GM23248 (cell line): Measurements from ENCODE around the gene MRPL57. TPM values are rescaled to one million over a fixed set of nuclear protein-coding genes. Genes with fewer than 3 reads are reported as not detected.
"Not testable (repeated sequence)": the region's sequence is repeated elsewhere in the genome, so short reads cannot be mapped to it uniquely, and the experiment has no call there.

Experiments
- DNase-seq: peaks from one replicate; pipeline ENCODE4 v3.0.0-alpha.2; 2015
- H2AFZ ChIP-seq: fragments of 200-600 bp; sonication (generic); 2 replicates; pipeline ENCODE4 v1.6.1; 2016; ENCODE audit warnings: antibody characterized with exemption
- H3F3A ChIP-seq: fragments of 200-600 bp; sonication (generic); 2 replicates; pipeline ENCODE4 v1.6.1; 2016; ENCODE audit warnings: mild to moderate bottlenecking, antibody characterized with exemption, mixed run types; ENCODE audit not compliant: insufficient read depth
- H3K27ac ChIP-seq: fragments of 200-600 bp; sonication (generic); 2 replicates; pipeline ENCODE4 v1.5.1; 2016; ENCODE audit warnings: mild to moderate bottlenecking
- H3K27me3 ChIP-seq: fragments of 200-600 bp; sonication (generic); replicated peaks from 2 replicates; pipeline ENCODE4 v1.6.1; 2016; ENCODE audit warnings: mild to moderate bottlenecking; ENCODE audit not compliant: insufficient read depth
- H3K36me3 ChIP-seq: fragments of 200-600 bp; sonication (generic); 2 replicates; pipeline ENCODE4 v1.6.1; 2016; ENCODE audit warnings: low read depth, mild to moderate bottlenecking
- H3K4me1 ChIP-seq: fragments of 200-600 bp; sonication (generic); 2 replicates; pipeline ENCODE4 v1.6.1; 2016; ENCODE audit warnings: mild to moderate bottlenecking; ENCODE audit not compliant: insufficient read depth
- H3K4me2 ChIP-seq: fragments of 200-600 bp; sonication (generic); one replicate; pipeline ENCODE4 v1.6.1; 2016; ENCODE audit warnings: mild to moderate bottlenecking; ENCODE audit not compliant: unreplicated experiment
- H3K4me3 ChIP-seq: fragments of 200-600 bp; sonication (generic); 2 replicates; pipeline ENCODE4 v1.5.1; 2016; ENCODE audit warnings: mild to moderate bottlenecking
- H3K79me2 ChIP-seq: fragments of 200-600 bp; sonication (generic); 2 replicates; pipeline ENCODE4 v1.6.1; 2016; ENCODE audit warnings: mild to moderate bottlenecking; ENCODE audit not compliant: insufficient read depth
- H3K9ac ChIP-seq: fragments of 200-600 bp; sonication (generic); 2 replicates; pipeline ENCODE4 v1.6.1; 2016; ENCODE audit warnings: mild to moderate bottlenecking
- H3K9me2 ChIP-seq: fragments of 200-600 bp; sonication (generic); 2 replicates; pipeline ENCODE4 v1.6.1; 2016; ENCODE audit warnings: mixed run types, mild to moderate bottlenecking, moderate library complexity; ENCODE audit not compliant: insufficient read depth
- H3K9me3 ChIP-seq: fragments of 200-600 bp; sonication (generic); one replicate; pipeline ENCODE4 v1.6.1; 2017; ENCODE audit warnings: low read depth
- H4K20me1 ChIP-seq: fragments of 200-600 bp; sonication (generic); 2 replicates; pipeline ENCODE4 v1.6.0; 2016; ENCODE audit not compliant: insufficient read depth
- EZH2 ChIP-seq: fragments of 200-600 bp; sonication (generic); IDR thresholded peaks from 2 replicates; pipeline ENCODE4 v1.6.1; 2018; ENCODE audit warnings: antibody characterized with exemption, mild to moderate bottlenecking; ENCODE audit not compliant: insufficient read depth, poor library complexity, severe bottlenecking
- EZH2phosphoT487 ChIP-seq: fragments of 200-600 bp; sonication (generic); IDR thresholded peaks from 2 replicates; pipeline ENCODE4 v1.6.1; 2018; ENCODE audit warnings: antibody characterized with exemption, moderate library complexity, mild to moderate bottlenecking, low read depth; ENCODE audit not compliant: insufficient read depth
- WGBS, 2 experiments: methylation state at CpG; one replicate each; pipeline ENCODE4 v1.1.6; 2015 to 2017; ENCODE audit warnings: low lambda C conversion rate in 2 of 2, low coverage in 1 of 2; ENCODE audit errors: missing lambda C conversion rate in 2 of 2; 5-methylcytosine and 5-hydroxymethylcytosine counted together
- in situ Hi-C: fragments of 300-500 bp; cut with MboI; formaldehyde crosslinking; loops from 2 replicates; pipeline ENCODE4 v1.15.0; 2020
- polyA plus RNA-seq: library from polyadenylated mRNA; unstranded; fragments of >200 nt; fragmentation: Nextera tagmentation; extraction: Ambion mirVana; gene quantifications from 2 replicates; pipeline ENCODE4 v1.2.1, GENCODE V29; 2016
- total RNA-seq: library from RNA; depleted of rRNA; stranded (reverse); fragments of >200 nt; shearing (Covaris generic); gene quantifications from 2 replicates; pipeline ENCODE4 v1.2.3, GENCODE V29; 2014

The MRPL57 gene
- total and polyA plus RNA-seq, 2 experiments from 2014 or later = 20.5 to 43.4 TPM

GRCh38 chr13:21152251-21152899 lies 24.1 kb upstream of the MRPL57 start:
- no peak overlapping the region for H3K4me2 ChIP-seq
- no peak overlapping the region for H3K27ac ChIP-seq
- no peaks in the 10 kb centered on the region for H3K4me1 ChIP-seq
- H3K79me2 ChIP-seq = no peaks in the 10 kb centered on the region
- no peak overlapping the region for H3K4me3 ChIP-seq
- H3K9me3 ChIP-seq = no peaks in the 10 kb centered on the region
- H3K36me3 ChIP-seq = peaks cover 9% of the 10 kb centered on the region
- H4K20me1 ChIP-seq = no peaks in the 10 kb centered on the region
- in situ Hi-C loops = no loop called here
- TF ChIP-seq EZH2phosphoT487 = no peak
- no peak for TF ChIP-seq EZH2
- H2AFZ ChIP-seq = no peak overlapping the region
- WGBS, 2 experiments = 78% methylated on average over 8 of the region's 8 CpGs
- no peaks in the 10 kb centered on the region for H3K9me2 ChIP-seq
- H3K27me3 ChIP-seq = no peaks in the 10 kb centered on the region
- DNase-seq = no peak
- H3K9ac ChIP-seq = no peak overlapping the region
- peaks cover 28% of the 10 kb centered on the region for H3F3A ChIP-seq

GRCh38 chr13:21164631-21165030 lies 11.8 kb upstream of the MRPL57 start:
- Histone ChIP-seq H3K9me2 (no peaks in the 10 kb centered on the region), H3K36me3 (no peaks in the 10 kb centered on the region), H3K9ac (no peak overlapping the region), H3K27ac (no peak overlapping the region), H3K4me1 (no peaks in the 10 kb centered on the region), H3K79me2 (no peaks in the 10 kb centered on the region), H3F3A (no peaks in the 10 kb centered on the region), H4K20me1 (no peaks in the 10 kb centered on the region), H3K27me3 (no peaks in the 10 kb centered on the region), H3K4me3 (no peak overlapping the region), H3K9me3 (no peaks in the 10 kb centered on the region), H2AFZ (no peak overlapping the region), H3K4me2 (no peak overlapping the region)
- TF ChIP-seq EZH2 (no peak), EZH2phosphoT487 (no peak)
- DNase-seq = peak; percentile 13
- WGBS, 2 experiments = 96% methylated on average over 4 of the region's 4 CpGs
- in situ Hi-C loops = no loop called here

GRCh38 chr13:21165606-21166005 lies 10.9 kb upstream of the MRPL57 start:
- H3K9me2 ChIP-seq, H4K20me1 ChIP-seq, H3K4me1 ChIP-seq, H3K4me3 ChIP-seq, H3K27ac ChIP-seq, H3F3A ChIP-seq, H3K9me3 ChIP-seq, H3K27me3 ChIP-seq, H3K9ac ChIP-seq, H3K79me2 ChIP-seq, in situ Hi-C loops, H2AFZ ChIP-seq, H3K36me3 ChIP-seq, DNase-seq, H3K4me2 ChIP-seq: not testable (repeated sequence)
- WGBS, 2 experiments = 96 to 98% methylated on average over 4 of the region's 4 CpGs

GRCh38 chr13:21171420-21171819 lies 5.0 kb upstream of the MRPL57 start:
- TF ChIP-seq EZH2phosphoT487 (no peak), EZH2 (no peak)
- in situ Hi-C loops = no loop called here
- H3K27ac ChIP-seq = no peak overlapping the region
- H3K36me3 ChIP-seq = no peaks in the 10 kb centered on the region
- H3K4me3 ChIP-seq = no peak overlapping the region
- no peaks in the 10 kb centered on the region for H4K20me1 ChIP-seq
- H3F3A ChIP-seq = peaks cover 7% of the 10 kb centered on the region
- 0 out of 2 replicates have a peak, but pooled peaks cover 2% of the 10 kb centered on the region for H3K4me1 ChIP-seq
- no peaks in the 10 kb centered on the region for H3K27me3 ChIP-seq
- 97 to 99% methylated on average over 9 of the region's 9 CpGs for WGBS, 2 experiments
- no peaks in the 10 kb centered on the region for H3K9me3 ChIP-seq
- H2AFZ ChIP-seq = no peak overlapping the region
- H3K9me2 ChIP-seq = no peaks in the 10 kb centered on the region
- H3K9ac ChIP-seq = no peak overlapping the region
- no peak for DNase-seq
- H3K79me2 ChIP-seq = peaks cover 48% of the 10 kb centered on the region
- no peak overlapping the region for H3K4me2 ChIP-seq

- H3K9me2 ChIP-seq, H3K27ac ChIP-seq, H3K4me2 ChIP-seq, DNase-seq, H3K4me3 ChIP-seq, H4K20me1 ChIP-seq, H3K9ac ChIP-seq, H2AFZ ChIP-seq, H3K27me3 ChIP-seq, H3F3A ChIP-seq, H3K9me3 ChIP-seq, in situ Hi-C loops, H3K36me3 ChIP-seq: not testable (repeated sequence)
- WGBS, 2 experiments = 0 to 4% methylated on average over 1 of the region's 1 CpG
- Histone ChIP-seq H3K4me1 (peaks cover 10% of the 10 kb centered on the region), H3K79me2 (peaks cover 67% of the 10 kb centered on the region)
Observed at GRCh38 chr13:21173767-21174166, 2.7 kb upstream of the MRPL57 start.
